Activated naive CD8-positive, alpha-beta T cell (primary cell): Measurements from ENCODE around the gene PALM3.
"Not testable (repeated sequence)": the region's sequence is repeated elsewhere in the genome, so short reads cannot be mapped to it uniquely, and the experiment has no call there.

Experiments used
- H3K27ac Mint-ChIP-seq: one replicate; pipeline ENCODE4 v1.8.0; 2021; ENCODE audit warnings: mixed read lengths
- H3K27me3 Mint-ChIP-seq: one replicate; pipeline ENCODE4 v1.8.0; 2021; ENCODE audit warnings: mixed read lengths
- H3K36me3 Mint-ChIP-seq: one replicate; pipeline ENCODE4 v1.8.0; 2021; ENCODE audit warnings: mixed read lengths
- H3K4me1 Mint-ChIP-seq: one replicate; pipeline ENCODE4 v1.8.0; 2021; ENCODE audit warnings: low read depth, mixed read lengths
- H3K4me3 Mint-ChIP-seq: one replicate; pipeline ENCODE4 v1.8.0; 2021; ENCODE audit warnings: mild to moderate bottlenecking, mixed read lengths
- H3K9me3 Mint-ChIP-seq: one replicate; pipeline ENCODE4 v1.8.0; 2021; ENCODE audit warnings: low read depth, mixed read lengths

Gene PALM3

DNA sequence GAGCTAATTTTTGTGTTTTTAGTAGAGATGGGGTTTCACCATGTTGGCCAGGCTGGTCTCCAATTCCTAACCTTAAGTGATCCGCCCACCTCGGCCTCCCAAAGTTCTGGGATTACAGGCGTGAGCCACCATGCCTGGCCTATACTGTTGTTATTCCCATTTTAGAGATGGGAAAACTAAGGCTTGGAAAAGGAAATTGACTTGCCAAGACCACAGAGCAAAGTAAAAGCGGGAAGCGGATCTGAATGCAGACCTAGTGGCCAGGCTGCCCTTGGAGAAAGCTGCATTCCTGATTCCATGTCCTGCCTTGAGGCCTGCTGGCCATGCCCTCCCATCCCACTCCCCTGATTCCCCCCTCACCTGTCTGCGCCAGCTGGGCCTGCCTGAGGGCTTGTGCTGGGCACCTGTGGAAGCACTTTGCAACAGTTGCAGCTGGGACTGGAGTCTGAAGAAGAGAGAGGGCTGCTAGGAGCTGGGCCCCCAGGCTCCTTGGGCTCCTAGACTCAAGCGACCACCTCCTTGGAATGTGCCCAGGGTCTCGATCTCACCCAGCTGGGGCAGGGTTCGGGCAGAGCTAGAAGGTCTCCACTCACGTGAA is 5.7 kb downstream of the PALM3 start:
- H3K9me3 Mint-ChIP-seq, result no peaks in the 10 kb centered on the region
- peaks cover 5% of the 10 kb centered on the region for H3K36me3 Mint-ChIP-seq
- no peak overlapping the region for H3K4me3 Mint-ChIP-seq
- H3K27ac Mint-ChIP-seq, result no peak overlapping the region
- peaks cover 19% of the 10 kb centered on the region for H3K27me3 Mint-ChIP-seq
- H3K4me1 Mint-ChIP-seq, result peaks cover 13% of the 10 kb centered on the region

DNA sequence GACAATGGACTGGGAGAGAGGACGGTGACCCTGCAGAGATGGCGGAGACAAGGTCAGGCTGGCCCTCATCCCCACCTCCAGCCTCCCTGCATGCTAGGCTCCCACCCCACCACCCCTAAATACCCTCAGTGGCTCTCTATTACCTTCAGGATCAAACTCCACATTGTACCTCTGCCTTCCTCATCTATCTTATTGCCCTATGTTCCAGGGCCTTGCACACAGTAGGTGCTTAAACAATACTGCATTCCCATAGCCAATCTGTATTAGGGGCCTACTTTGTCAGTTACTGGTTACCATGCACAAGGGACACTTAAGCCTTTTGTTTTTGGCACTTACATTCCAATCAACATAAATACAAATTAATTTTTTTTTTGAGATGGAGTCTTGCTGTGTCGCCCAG is 6.5 kb downstream of the PALM3 start:
- Mint-ChIP-seq H3K27ac (no peak overlapping the region), H3K9me3 (no peaks in the 10 kb centered on the region), H3K36me3 (peaks cover 5% of the 10 kb centered on the region), H3K4me3 (no peak overlapping the region), H3K27me3 (peaks cover 16% of the 10 kb centered on the region), H3K4me1 (peaks cover 13% of the 10 kb centered on the region)

DNA sequence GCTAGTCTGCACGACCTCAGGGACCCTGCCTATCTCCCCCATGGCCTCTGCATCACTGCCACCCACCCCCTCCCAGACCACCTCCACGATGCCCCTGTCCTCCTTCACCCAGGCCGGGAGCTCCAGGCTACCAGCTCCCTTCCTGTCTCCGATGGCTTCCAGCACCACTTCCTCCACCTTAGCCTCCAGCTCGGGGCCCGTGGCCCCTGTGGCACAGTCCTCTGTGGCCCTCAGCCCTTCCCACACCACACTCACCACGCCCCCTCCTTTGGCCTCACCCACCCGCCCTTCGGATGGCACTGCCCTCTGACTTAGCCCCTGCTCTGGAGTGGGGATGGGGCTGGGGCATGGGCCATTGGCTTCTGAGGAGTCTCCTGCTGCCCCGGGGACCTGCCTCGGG is 7.2 kb downstream of the PALM3 start:
- Mint-ChIP-seq H3K27me3 (peaks cover 11% of the 10 kb centered on the region), H3K4me1 (peaks cover 13% of the 10 kb centered on the region), H3K4me3 (no peak overlapping the region), H3K36me3 (peaks cover 5% of the 10 kb centered on the region), H3K9me3 (no peaks in the 10 kb centered on the region), H3K27ac (no peak overlapping the region)

DNA sequence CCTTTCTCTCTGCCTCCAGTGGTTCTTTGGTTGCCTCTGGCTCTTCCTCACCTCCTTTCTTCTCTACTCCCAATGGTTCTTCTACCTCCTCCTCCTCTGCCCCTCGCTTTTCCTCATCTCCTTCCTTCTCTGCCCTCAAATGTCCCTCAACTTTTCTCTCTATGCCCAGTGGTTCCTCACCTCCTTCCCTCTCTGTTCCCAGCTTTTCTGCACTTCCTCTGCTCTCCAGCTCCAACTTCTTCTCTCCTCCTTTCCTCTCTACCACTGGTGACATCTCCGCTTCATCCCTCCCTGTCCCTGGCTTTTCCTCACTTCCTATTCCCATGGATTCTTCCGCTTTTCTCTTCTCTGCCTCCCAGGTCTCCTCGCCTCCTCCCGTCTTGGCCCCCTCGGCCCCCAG is 7.8 kb downstream of the PALM3 start:
- Mint-ChIP-seq H3K36me3 (peaks cover 5% of the 10 kb centered on the region), H3K27ac (no peak overlapping the region), H3K4me3 (no peak overlapping the region), H3K4me1 (peaks cover 13% of the 10 kb centered on the region), H3K27me3 (peaks cover 8% of the 10 kb centered on the region), H3K9me3 (no peaks in the 10 kb centered on the region)

DNA sequence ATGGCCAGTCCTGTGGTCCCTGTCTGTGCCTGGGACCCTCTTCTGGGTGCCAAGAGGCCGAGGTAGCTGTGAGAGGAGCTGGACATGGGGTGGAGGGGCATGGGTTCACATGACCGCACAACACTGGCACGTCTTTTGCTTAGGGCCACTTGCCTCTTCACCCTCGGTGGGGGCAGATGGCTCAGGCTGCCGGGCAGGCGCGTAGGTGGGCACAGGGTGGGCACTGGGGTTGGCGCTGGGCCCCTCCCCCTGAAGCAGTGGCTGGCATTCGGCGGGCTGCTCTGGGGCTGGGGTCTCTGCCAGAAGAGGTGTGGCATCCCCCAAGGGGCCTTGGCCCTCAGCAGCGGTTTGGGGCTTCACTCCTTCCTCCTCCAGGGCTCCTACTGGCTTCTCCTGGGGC is 8.4 kb downstream of the PALM3 start:
- H3K36me3 Mint-ChIP-seq, result peaks cover 5% of the 10 kb centered on the region
- no peak overlapping the region for H3K4me3 Mint-ChIP-seq
- no peaks in the 10 kb centered on the region for H3K9me3 Mint-ChIP-seq
- H3K27me3 Mint-ChIP-seq, result peaks cover 4% of the 10 kb centered on the region
- H3K4me1 Mint-ChIP-seq, result peaks cover 12% of the 10 kb centered on the region
- no peak overlapping the region for H3K27ac Mint-ChIP-seq

DNA sequence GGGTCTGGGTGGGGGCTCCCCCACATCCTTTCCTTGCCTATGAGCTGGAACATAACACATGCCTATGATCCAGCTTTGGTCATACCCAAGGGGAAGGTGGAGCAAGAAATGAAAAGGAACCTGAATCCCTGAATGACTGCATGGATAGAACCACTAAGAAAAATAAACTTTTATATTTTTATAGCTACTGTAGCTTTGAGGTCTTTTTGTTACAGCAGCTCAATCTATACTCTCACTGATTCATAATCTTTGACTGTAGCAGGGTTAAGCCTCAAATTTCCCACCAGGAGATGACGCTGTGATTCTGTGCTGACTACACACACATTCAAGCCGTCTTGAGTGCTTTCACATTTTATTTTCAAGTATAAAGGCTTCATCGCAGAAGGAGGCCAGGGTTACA is 8.8 kb downstream of the PALM3 start:
- H3K36me3 Mint-ChIP-seq, result peaks cover 5% of the 10 kb centered on the region
- no peaks in the 10 kb centered on the region for H3K9me3 Mint-ChIP-seq
- no peak overlapping the region for H3K4me3 Mint-ChIP-seq
- H3K27ac Mint-ChIP-seq, result no peak overlapping the region
- H3K4me1 Mint-ChIP-seq, result peaks cover 9% of the 10 kb centered on the region
- H3K27me3 Mint-ChIP-seq, result no peaks in the 10 kb centered on the region

DNA sequence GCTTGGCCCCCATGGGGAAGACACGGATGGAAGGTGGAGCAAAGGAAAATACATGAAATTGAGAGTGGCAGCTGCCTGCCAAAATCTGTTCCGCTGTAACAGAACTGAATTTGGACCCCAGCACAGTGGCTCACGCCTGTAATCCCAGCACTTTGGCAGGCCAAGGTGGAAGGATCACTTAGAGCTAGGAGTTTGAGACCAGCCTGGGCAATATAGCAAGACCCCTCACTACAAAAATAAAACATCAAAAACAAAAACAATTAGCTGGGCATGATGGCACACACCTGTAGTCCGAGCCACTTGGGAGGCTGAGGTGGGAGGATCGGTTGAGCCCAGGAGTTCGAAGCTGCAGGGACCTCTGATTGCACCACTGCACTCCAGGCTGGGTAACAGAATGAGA is 9.4 kb downstream of the PALM3 start:
- Mint-ChIP-seq H3K4me3 (no peak overlapping the region), H3K27me3 (no peaks in the 10 kb centered on the region), H3K27ac (no peak overlapping the region), H3K9me3 (no peaks in the 10 kb centered on the region), H3K4me1 (peaks cover 6% of the 10 kb centered on the region), H3K36me3 (peaks cover 5% of the 10 kb centered on the region)

DNA sequence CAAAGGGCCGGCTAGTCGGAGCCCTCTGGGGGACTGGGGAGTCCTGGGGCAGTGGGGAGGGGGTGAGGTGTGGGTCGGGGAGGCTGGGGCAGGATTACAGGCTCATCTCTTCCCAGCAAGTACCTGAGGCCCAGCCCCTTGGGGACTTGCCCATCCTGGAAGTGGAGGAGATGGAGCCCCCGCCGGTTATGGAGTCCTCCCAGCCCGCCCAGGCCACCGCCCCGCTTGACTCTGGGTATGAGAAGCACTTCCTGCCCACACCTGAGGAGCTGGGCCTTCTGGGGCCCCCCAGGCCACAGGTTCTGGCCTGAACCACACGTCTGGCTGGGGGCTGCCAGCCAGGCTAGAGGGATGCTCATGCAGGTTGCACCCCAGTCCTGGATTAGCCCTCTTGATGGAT is 9.9 kb downstream of the PALM3 start:
- no peaks in the 10 kb centered on the region for H3K27me3 Mint-ChIP-seq
- H3K36me3 Mint-ChIP-seq, result peaks cover 5% of the 10 kb centered on the region
- no peak overlapping the region for H3K27ac Mint-ChIP-seq
- no peak overlapping the region for H3K4me3 Mint-ChIP-seq
- peaks cover 6% of the 10 kb centered on the region for H3K4me1 Mint-ChIP-seq
- no peaks in the 10 kb centered on the region for H3K9me3 Mint-ChIP-seq

DNA sequence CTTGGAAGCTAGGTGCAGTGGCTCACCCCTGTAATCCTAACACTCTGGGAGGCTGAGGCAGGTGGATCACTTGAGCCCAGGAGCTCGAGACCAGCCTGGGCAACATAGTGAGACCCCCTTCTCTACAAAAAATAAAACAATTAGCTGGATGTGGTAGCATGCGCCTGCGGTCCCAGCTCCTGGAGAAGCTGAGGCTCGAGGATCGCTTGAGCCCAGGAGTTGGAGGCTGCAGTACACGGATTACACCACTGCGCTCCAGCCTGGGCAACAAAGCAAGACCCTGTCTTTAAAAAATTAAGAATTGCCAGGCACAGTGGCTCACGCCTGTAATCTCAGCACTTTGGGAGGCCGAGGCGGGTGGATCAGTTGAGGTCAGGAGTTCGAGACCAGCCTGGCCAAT is 10.9 kb downstream of the PALM3 start:
- not testable (repeated sequence) for H3K27ac Mint-ChIP-seq, H3K4me3 Mint-ChIP-seq, H3K36me3 Mint-ChIP-seq, H3K27me3 Mint-ChIP-seq, H3K9me3 Mint-ChIP-seq, H3K4me1 Mint-ChIP-seq

DNA sequence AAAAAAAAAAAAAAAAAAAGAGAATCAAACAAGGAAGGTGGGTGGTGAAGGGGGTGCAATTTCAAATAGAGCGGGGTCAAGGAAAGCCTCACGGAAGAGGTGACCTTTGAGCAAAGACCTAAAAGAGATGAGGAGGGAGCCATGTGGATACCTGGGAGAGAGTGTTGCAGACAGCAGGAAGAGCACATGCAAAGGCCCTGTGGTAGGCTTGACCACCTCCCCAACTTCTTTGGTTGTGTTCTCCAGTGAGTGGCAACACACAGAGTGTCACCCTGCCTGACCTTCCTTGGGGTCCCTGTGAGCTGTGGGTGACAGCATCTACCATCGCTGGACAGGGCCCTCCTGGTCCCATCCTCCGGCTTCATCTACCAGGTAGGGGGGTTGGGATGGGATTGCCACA is 11.4 kb downstream of the PALM3 start:
- H3K4me3 Mint-ChIP-seq, result no peak overlapping the region
- peaks cover 5% of the 10 kb centered on the region for H3K36me3 Mint-ChIP-seq
- H3K27me3 Mint-ChIP-seq, result no peaks in the 10 kb centered on the region
- H3K9me3 Mint-ChIP-seq, result no peaks in the 10 kb centered on the region
- H3K27ac Mint-ChIP-seq, result no peak overlapping the region
- H3K4me1 Mint-ChIP-seq, result peaks cover 10% of the 10 kb centered on the region

DNA sequence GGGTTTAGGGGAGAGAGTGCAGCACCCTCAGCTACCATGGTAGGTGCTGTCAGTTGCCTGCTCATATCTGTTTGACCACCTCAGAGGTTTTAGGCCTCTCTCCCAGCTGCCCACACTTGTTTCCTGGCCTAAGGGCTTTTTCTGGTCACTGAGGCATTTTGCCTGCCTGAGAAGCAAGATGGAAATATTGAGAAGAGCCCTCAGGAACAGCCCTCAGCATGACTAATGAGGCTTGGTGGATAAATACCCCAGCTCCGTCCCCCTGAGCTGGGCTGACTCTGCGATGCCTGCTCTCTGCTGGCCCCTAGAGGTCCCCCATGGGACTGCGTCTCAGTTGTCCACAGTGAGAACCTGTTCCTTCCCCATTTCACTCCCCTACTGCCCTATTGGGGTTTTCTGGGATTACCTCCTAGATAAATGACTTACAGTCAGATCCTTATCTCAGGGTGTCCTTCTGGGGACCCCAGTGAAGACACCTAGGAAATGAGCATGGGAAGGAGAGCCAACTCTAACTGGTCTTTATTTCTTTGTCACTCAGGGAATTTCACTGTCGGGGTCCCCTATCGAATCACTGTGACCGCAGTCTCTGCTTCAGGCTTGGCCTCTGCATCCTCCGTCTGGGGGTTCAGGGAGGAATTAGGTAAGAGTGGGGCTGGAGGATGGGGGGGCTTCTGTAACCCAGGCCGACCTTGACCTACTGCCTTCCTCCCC is 13.3 kb downstream of the PALM3 start:
- Mint-ChIP-seq H3K4me1 (peaks cover 9% of the 10 kb centered on the region), H3K27ac (peak overlapping the region; percentile 28), H3K27me3 (no peaks in the 10 kb centered on the region), H3K36me3 (peaks cover 5% of the 10 kb centered on the region), H3K4me3 (no peak overlapping the region), H3K9me3 (no peaks in the 10 kb centered on the region)

DNA sequence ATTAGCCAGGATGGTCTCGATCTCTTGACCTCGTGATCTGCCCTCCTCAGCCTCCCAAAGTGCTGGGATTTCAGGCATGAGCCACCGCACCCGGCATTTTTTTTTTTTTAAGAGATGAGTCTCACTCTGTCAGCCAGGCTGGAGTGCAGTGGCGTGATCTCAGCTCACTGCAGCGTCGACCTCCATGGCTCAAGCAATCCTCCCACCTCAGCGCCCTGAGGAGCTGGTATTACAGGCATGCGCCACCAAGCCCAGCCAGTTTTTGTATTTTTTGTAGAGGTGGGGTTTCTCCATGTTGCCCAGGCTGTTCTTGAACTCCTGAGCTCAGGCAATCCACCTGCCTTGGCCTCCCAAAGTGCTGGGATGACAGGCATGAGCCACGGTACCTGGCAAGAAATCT is 14.0 kb downstream of the PALM3 start:
- H3K27ac Mint-ChIP-seq, result not testable (repeated sequence)

DNA sequence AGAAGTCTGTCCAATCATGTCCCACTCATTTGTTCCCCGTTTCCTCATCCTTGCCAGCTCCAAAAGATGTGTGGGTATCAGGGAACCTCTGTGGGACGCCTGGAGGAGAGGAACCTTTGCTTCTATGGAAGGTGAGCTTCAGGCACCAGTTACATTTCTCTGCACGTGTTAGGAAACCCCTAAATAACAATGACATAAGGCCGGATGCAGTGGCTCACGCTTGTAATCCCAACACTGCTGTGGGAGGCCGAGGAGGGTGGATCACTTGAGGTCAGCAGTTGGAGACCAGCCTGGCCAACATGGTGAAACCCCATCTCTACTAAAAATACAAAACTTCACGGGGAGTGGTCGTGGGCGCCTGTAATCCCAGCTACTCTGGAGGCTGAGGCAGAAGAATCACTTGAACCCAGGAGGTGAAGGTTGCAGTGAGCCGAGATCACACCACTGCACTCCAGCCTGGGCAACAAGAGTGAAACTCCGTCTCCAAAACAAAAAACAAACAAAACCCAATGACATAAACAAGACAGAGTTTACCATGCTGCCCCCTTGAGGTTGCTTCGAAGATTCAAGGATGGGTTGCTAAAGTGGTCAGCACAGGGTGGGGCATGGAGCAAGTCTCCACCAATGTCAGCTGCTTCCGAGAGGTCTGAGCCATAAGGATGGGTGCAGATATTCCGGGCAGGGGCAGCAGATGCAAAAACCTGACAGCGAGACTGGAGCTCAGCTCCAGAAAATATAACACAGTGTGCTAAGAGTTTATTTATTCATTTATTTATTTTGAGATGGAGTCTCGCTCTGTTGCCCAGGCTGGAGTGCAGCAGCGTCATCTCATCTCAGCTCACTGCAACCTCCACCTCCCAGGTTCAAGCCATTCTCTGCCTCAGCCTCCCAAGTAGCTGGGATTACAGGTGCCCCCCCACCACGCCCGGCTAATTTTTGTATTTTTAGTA is 18.9 kb downstream of the PALM3 start:
- H3K9me3 Mint-ChIP-seq, H3K4me1 Mint-ChIP-seq, H3K4me3 Mint-ChIP-seq, H3K36me3 Mint-ChIP-seq, H3K27me3 Mint-ChIP-seq: not testable (repeated sequence)
- peak overlapping the region; percentile 64 for H3K27ac Mint-ChIP-seq

More for the DNA sequence above, 14.0 kb downstream of the PALM3 start:
- peaks cover 10% of the 10 kb centered on the region for H3K4me1 Mint-ChIP-seq
- H3K36me3 Mint-ChIP-seq, H3K27me3 Mint-ChIP-seq, H3K9me3 Mint-ChIP-seq, H3K4me3 Mint-ChIP-seq: not testable (repeated sequence)

DNA sequence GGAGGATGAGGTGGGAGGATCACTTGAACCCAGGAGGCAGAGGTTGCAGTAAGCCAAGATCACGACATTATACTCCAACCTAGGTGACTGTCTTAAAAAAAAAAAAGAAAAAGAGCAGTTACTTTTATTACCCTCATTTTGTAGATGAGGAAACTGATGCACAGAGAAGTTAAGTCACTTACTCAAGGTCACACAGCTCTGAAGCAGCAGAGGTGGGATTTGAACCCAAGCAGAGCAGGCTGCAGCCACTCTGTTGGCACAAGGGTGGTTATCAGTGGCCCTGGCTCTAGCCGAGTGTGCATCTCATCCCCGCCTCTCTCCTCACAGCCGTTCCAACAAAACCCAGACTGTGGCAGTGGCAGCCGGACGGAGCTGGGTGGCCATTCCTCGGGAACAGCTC is 22.7 kb downstream of the PALM3 start:
- no peaks in the 10 kb centered on the region for H3K27me3 Mint-ChIP-seq
- peaks cover 2% of the 10 kb centered on the region for H3K36me3 Mint-ChIP-seq
- no peaks in the 10 kb centered on the region for H3K9me3 Mint-ChIP-seq
- H3K4me3 Mint-ChIP-seq, result no peak overlapping the region
- peaks cover 14% of the 10 kb centered on the region for H3K4me1 Mint-ChIP-seq
- no peak overlapping the region for H3K27ac Mint-ChIP-seq

DNA sequence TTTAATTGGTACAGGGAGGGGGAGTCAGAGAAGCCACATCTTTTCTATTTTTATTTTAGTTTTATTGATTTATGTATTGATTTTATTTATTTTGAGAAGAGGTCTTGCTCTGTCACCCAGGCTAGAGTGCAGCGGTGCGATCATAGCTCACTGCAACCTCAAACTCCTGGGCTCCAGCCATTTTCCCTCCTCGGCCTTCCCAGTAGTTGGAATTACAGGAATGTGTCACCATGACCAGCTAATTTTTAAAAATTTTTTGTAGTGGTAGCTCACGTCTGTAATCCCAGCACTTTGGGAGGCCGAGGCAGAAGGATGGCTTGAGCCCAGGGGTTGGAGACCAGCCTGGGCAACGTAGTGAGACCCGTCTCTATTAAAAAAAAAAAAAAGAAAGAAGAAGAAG is 26.2 kb downstream of the PALM3 start:
- no peak overlapping the region for H3K27ac Mint-ChIP-seq
- H3K27me3 Mint-ChIP-seq, result no peaks in the 10 kb centered on the region
- no peak overlapping the region for H3K4me3 Mint-ChIP-seq
- H3K9me3 Mint-ChIP-seq, result no peaks in the 10 kb centered on the region
- H3K4me1 Mint-ChIP-seq, result peaks cover 25% of the 10 kb centered on the region
- H3K36me3 Mint-ChIP-seq, result peaks cover 3% of the 10 kb centered on the region
